ENCODE data around the gene GABRA1.

- TF ChIP-seq POLR2A (IDR thresholded peaks at IDR 0.05), result no peak
- TF ChIP-seq CTCF (IDR thresholded peaks at IDR 0.05), result no peak
These were observed 2.6 kb downstream of the GABRA1 start for GRCh38 chr5:161850491-161850890.
